Kidney (tissue), 14 donors: ENCODE results near the gene ABCC3. TPM values are rescaled to one million over a fixed set of nuclear protein-coding genes. Genes with fewer than 3 reads are reported as not detected.
"Not testable (repeated sequence)": the region's sequence is repeated elsewhere in the genome, so short reads cannot be mapped to it uniquely, and the experiment has no call there.

Experiments
- DNase-seq, 5 donors: peaks; one replicate each; pipeline ENCODE4 v3.0.0-alpha.2; 2013 to 2020
- FAIRE-seq: peaks from 2 replicates; lab custom pipeline; 2012; peaks lifted over from hg19 to GRCh38; lab: Jason Lieb, UNC
- H3K27ac ChIP-seq, 2 donors: one replicate each; pipeline ENCODE4 v1.7.0; 2013; ENCODE audit warnings: low read depth in 2 of 2, low read length in 2 of 2, inconsistent platforms in 1 of 2
- H3K27me3 ChIP-seq: one replicate; pipeline ENCODE4 v1.7.1; 2013; ENCODE audit warnings: low read length, inconsistent platforms; ENCODE audit not compliant: control insufficient read depth, insufficient read depth
- H3K36me3 ChIP-seq, 3 donors: one replicate each; pipeline versions ENCODE4 v1.7.0 to v1.7.1; 2013; ENCODE audit warnings: low read length in 3 of 3, control low read depth in 1 of 3, inconsistent platforms in 1 of 3; ENCODE audit not compliant: insufficient read depth in 3 of 3, control insufficient read depth in 2 of 3
- H3K4me1 ChIP-seq, 3 donors: one replicate each; pipeline versions ENCODE4 v1.7.0 to v1.7.1; 2013; ENCODE audit warnings: low read length in 3 of 3, inconsistent platforms in 1 of 3, low read depth in 1 of 3; ENCODE audit not compliant: control insufficient read depth in 2 of 3, insufficient read depth in 2 of 3
- H3K4me3 ChIP-seq, 3 donors: one replicate each; pipeline versions ENCODE4 v1.7.0 to v1.8.1; 2013; ENCODE audit warnings: low read length in 3 of 3, control low read depth in 1 of 3, inconsistent platforms in 1 of 3
- H3K9ac ChIP-seq, 3 donors: one replicate each; pipeline versions ENCODE4 v1.7.0 to v1.7.1; 2013; ENCODE audit warnings: low read length in 3 of 3, control low read depth in 1 of 3, inconsistent platforms in 1 of 3
- H3K9me3 ChIP-seq, 3 donors: one replicate each; pipeline versions ENCODE4 v1.7.0 to v1.7.1; 2013; ENCODE audit warnings: low read length in 3 of 3, control low read depth in 1 of 3, inconsistent platforms in 1 of 3; ENCODE audit not compliant: control insufficient read depth in 2 of 3, insufficient read depth in 1 of 3
- intact Hi-C: fragments of 100-400 bp; cut with DNase I; formaldehyde crosslinking; loops from one replicate; pipeline ENCODE4 v1.11.1; 2022
- polyA plus RNA-seq: library from polyadenylated mRNA; stranded (reverse); fragments of 350-450 nt; fragmentation: Illumina TruSeq; extraction: RNeasy Lipid Tissue Mini Kit (QIAGEN cat#74804); gene quantifications from one replicate; pipeline ENCODE4 v1.2.3, GENCODE V29; 2014; ENCODE audit warnings: low read depth, low replicate concordance; ENCODE audit not compliant: insufficient read depth
- total RNA-seq: library from RNA; stranded (reverse); fragmentation: NEBNext Ultra II Directional; extraction: Animal tissue kit (Norgen Biotek cat#: 25700); gene quantifications from one replicate; pipeline ENCODE4 v1.2.1, GENCODE V29; 2021
- TF ChIP-seq, protein P1 (sequence below): IDR thresholded peaks from 3 replicates; pipeline ENCODE4 v1.5.1; 2012; ENCODE audit warnings: mild to moderate bottlenecking, moderate library complexity, borderline replicate concordance; ENCODE audit not compliant: insufficient read depth; ENCODE audit errors: extremely low read depth
- donor health status: control.
- donor health status: control.
- donor health status: control.
- donor health status: control.
- donor health status: control.
- donor health status: DM: yes; HTN: yes; CAD: no.
- donor health status: Normal renal cell carcinoma (clear cell type).

Gene ABCC3
- total and polyA plus RNA-seq, 2 donors from 2014 or later: 9.3 to 156 TPM

DNA sequence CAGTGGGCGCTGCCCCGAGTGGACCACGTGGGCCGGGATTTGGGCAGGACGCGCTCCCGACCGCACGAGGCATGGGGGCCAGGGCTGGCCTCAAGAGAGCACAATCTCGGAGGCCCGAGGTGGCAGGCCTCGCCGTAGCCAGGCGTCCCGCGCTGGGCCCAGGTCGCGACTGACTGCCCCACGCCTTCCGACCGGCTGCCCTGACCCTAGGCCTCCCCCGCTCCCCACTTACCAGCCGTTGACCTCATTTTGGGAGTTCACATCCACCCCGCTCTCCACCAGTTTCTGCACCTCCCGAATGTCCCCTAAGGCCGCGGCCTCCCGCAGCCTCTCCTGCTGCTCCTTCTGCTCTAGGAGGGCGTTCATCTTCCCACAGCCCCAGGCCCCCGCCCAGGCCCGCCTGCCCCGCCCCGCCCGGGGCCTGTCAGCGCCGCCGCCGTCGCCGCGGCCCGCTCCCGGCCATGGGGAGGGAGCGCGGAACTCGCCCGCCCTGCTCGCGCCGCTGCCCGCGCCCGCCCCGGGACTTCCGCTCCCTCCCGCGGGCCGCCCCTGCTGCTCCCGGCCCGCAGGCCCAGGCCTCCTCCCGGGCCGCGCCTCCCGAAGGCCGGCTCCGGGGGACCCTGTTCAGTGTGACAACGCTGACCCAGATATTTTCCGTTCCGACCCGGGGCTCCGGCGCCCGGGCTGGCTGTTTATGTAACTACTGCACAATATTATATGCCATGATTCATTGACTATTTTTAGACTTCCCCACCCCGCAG is 72.8 kb downstream of the ABCC3 start, which contains the start of gene ANKRD40:
TSS of gene ANKRD40 (minus strand) at position 626 of the 761 bp plus-strand sequence. CDS start at position 366, 260 bp downstream.
- Histone ChIP-seq H3K27me3 (no peaks in the 10 kb centered on the region), H3K9ac (peak within 1 kb of the TSS; percentile 87 to 98 (median 89)), H3K9me3 (no peaks in the 10 kb centered on the region), H3K4me3 (peak within 1 kb of the TSS; percentile 73 to 94 (median 86)), H3K36me3 (peaks cover 0 to 5% (median 0%) of the 10 kb centered on the region in 3 donors), H3K27ac (peak within 1 kb of the TSS; percentile 87 to 100), H3K4me1 (peaks cover 8 to 19% (median 12%) of the 10 kb centered on the region in 3 donors)
- FAIRE-seq (no peak), DNase-seq (peak; percentile 88 to 95 (median 92))
- intact Hi-C loops: no loop called here
- TF ChIP-seq, protein P1, sequence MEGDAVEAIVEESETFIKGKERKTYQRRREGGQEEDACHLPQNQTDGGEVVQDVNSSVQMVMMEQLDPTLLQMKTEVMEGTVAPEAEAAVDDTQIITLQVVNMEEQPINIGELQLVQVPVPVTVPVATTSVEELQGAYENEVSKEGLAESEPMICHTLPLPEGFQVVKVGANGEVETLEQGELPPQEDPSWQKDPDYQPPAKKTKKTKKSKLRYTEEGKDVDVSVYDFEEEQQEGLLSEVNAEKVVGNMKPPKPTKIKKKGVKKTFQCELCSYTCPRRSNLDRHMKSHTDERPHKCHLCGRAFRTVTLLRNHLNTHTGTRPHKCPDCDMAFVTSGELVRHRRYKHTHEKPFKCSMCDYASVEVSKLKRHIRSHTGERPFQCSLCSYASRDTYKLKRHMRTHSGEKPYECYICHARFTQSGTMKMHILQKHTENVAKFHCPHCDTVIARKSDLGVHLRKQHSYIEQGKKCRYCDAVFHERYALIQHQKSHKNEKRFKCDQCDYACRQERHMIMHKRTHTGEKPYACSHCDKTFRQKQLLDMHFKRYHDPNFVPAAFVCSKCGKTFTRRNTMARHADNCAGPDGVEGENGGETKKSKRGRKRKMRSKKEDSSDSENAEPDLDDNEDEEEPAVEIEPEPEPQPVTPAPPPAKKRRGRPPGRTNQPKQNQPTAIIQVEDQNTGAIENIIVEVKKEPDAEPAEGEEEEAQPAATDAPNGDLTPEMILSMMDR: no peak

DNA sequence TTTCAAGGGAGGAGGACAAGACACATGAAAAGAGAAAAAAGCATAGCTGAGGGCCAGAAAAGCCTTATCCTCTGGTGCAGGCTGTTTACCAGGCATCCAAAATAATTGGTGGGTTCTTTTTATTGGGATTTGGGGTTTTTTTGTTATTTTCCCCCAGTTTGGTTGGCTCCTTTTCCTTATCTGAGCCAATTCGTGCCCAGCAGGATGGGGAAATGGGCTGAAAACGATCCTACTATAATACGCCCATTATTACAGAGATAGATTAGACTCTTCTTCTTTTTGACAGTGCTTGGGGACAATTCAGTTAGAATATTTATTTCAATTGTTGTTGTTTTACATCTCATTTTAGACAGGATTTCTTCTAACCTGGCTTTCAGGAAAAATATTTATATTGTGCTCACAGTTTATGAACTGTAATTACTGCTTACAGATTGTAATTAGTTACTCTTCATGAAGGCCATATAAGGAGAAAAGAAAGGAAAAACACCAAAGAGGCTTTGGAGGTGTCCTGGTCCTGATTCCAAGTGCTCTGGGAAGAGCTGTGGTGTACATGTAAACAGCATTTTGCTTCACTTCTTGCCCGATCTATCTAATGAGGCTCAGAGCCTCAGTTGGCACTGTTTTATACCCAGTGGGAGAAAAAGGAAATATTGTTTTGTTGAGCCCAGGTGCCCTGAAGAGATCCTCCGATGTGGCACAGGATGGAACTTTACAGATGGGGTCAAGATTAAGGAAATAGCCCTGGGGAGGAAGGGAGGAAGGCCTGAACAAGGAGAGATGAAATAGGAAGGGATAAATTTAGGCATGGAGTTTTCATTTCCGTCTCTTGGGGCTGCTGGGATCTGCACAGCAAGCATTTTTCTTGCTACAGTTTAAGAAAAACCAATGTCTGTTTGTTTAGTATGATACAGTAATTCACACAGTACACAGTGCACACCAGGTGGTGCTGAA is 73.6 kb downstream of the ABCC3 start:
- TF ChIP-seq, protein P1: no peak
- no peak for FAIRE-seq
- Histone ChIP-seq H3K9ac (peak overlapping the region; percentile 86 to 98 (median 89)), H3K4me1 (peaks cover 8 to 16% (median 12%) of the 10 kb centered on the region in 3 donors), H3K27me3 (no peaks in the 10 kb centered on the region), H3K36me3 (peaks cover 0 to under 1% (median 0%) of the 10 kb centered on the region in 3 donors), H3K4me3 (peak overlapping the region; percentile 73 to 94 (median 86)), H3K27ac (peak overlapping the region; percentile 87 to 100), H3K9me3 (no peaks in the 10 kb centered on the region)
- intact Hi-C loops: no loop called here
- peak in 1 of 5 donors; percentile 42 for DNase-seq

DNA sequence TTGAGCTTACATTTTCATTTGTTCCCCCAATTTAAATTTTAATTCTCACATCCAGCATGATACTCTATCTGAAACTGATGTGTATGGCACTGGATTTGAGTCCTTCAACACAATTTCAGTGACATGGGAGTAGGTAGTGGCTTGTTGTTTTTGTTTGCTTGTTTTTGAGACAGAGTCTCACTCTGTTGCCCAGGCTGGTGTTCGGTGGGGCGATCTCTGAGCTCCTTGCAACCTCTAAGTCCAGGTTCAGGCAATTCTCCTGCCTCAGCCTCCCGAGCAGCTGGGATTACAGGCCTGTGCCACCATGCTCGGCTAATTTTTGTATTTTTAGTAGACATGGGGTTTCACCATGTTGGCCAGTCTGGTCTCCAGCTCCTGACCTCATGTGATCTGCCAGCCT is 74.4 kb downstream of the ABCC3 start:
- H3K9me3 ChIP-seq, H3K27me3 ChIP-seq, FAIRE-seq, intact Hi-C loops, H3K36me3 ChIP-seq, DNase-seq: not testable (repeated sequence)
- Histone ChIP-seq H3K9ac (peak overlapping the region in 1 of 3 donors; percentile 86), H3K4me1 (peaks cover 8 to 16% (median 12%) of the 10 kb centered on the region in 3 donors), H3K27ac (peak overlapping the region; percentile 87 to 100), H3K4me3 (peak overlapping the region in 1 of 3 donors; percentile 73)
